Measurements from ENCODE around the gene DOC2A.

DOC2A gene

DNA sequence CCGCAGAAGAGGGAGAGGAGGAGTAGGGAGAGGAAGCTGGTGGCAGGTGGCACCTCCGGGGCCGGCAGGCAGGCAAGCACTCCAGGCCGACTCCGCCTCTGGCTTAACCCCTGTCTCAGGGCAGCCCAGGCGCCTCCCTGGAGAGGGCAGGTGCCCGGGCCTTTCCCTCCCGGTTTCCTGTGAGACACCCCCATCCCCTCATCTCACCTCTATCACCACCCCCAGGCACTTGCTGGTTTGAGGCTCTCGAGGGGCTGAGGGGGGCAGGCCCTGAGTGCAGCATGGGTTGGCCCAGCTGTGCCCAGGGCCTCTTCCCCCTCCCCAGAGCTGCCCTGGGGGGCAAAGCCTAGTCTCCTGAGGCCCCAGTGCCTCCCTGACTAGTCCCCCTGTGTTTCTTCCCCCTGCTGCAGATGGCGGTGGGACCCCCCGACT, 6.0 kb downstream of the DOC2A start:
- TF ChIP-seq, protein P1, sequence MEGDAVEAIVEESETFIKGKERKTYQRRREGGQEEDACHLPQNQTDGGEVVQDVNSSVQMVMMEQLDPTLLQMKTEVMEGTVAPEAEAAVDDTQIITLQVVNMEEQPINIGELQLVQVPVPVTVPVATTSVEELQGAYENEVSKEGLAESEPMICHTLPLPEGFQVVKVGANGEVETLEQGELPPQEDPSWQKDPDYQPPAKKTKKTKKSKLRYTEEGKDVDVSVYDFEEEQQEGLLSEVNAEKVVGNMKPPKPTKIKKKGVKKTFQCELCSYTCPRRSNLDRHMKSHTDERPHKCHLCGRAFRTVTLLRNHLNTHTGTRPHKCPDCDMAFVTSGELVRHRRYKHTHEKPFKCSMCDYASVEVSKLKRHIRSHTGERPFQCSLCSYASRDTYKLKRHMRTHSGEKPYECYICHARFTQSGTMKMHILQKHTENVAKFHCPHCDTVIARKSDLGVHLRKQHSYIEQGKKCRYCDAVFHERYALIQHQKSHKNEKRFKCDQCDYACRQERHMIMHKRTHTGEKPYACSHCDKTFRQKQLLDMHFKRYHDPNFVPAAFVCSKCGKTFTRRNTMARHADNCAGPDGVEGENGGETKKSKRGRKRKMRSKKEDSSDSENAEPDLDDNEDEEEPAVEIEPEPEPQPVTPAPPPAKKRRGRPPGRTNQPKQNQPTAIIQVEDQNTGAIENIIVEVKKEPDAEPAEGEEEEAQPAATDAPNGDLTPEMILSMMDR (IDR thresholded peaks at IDR 0.05; ENCODE audit: low read depth, low read length, poor library complexity, severe bottlenecking) = no peak
- no peak for TF ChIP-seq EZH2phosphoT487 (IDR thresholded peaks at IDR 0.05; ENCODE audit: borderline replicate concordance, low read length)
- Histone ChIP-seq H4K20me1 (ENCODE audit: control insufficient read depth, insufficient read depth, low read depth, low read length) (no peaks in the 10 kb centered on the region), H3K4me3 (ENCODE audit: low read length) (no peak overlapping the region), H3K36me3 (ENCODE audit: control insufficient read depth, low read length) (peaks cover 36% of the 10 kb centered on the region), H3K9me3 (ENCODE audit: control insufficient read depth, insufficient read depth, low read length) (no peaks in the 10 kb centered on the region), H3K27me3 (ENCODE audit: control insufficient read depth, low read length) (peaks cover 8% of the 10 kb centered on the region), H3K79me2 (ENCODE audit: control insufficient read depth, low read length) (no peaks in the 10 kb centered on the region), H3K4me1 (ENCODE audit: control insufficient read depth, low read length) (no peaks in the 10 kb centered on the region), H3K27ac (ENCODE audit: low read depth, low read length) (no peak overlapping the region), H3K9me2 (replicated peaks; ENCODE audit: control insufficient read depth, low read length) (no peaks in the 10 kb centered on the region), H3F3A (ENCODE audit: control insufficient read depth, insufficient read depth) (no peaks in the 10 kb centered on the region), H3K4me2 (ENCODE audit: low read length) (no peak overlapping the region)

DNA sequence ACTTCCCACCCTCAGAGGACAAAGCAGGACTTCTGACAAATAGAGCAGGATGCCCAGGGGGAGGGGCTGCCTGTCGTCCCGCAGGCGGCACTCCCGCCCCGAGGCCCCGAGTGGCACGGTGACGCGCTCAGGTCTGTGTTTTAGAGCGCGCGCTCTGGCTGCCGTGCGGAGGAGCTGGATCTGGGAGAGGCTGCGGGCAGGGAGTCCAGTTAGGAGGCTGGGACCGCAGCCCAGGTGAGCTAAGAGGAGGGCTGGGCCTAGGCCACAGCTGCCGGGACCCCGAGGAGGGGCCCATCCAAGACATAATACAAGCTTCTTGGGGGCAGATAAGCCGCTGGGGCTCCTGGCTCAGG, 6.4 kb downstream of the DOC2A start:
- Histone ChIP-seq H3K4me2 (ENCODE audit: low read length) (no peak overlapping the region), H3K36me3 (ENCODE audit: control insufficient read depth, low read length) (peaks cover 40% of the 10 kb centered on the region), H3K9me2 (replicated peaks; ENCODE audit: control insufficient read depth, low read length) (no peaks in the 10 kb centered on the region), H3F3A (ENCODE audit: control insufficient read depth, insufficient read depth) (no peaks in the 10 kb centered on the region), H3K9me3 (ENCODE audit: control insufficient read depth, insufficient read depth, low read length) (no peaks in the 10 kb centered on the region), H4K20me1 (ENCODE audit: control insufficient read depth, insufficient read depth, low read depth, low read length) (no peaks in the 10 kb centered on the region), H3K4me3 (ENCODE audit: low read length) (no peak overlapping the region), H3K27me3 (ENCODE audit: control insufficient read depth, low read length) (peaks cover 4% of the 10 kb centered on the region; the same call in 1 of the 2 replicates), H3K27ac (ENCODE audit: low read depth, low read length) (no peak overlapping the region), H3K79me2 (ENCODE audit: control insufficient read depth, low read length) (no peaks in the 10 kb centered on the region), H3K4me1 (ENCODE audit: control insufficient read depth, low read length) (no peaks in the 10 kb centered on the region)
- TF ChIP-seq EZH2phosphoT487 (IDR thresholded peaks at IDR 0.05; ENCODE audit: borderline replicate concordance, low read length) = no peak
- TF ChIP-seq, protein P1 (IDR thresholded peaks at IDR 0.05; ENCODE audit: low read depth, low read length, poor library complexity, severe bottlenecking) = no peak

DNA sequence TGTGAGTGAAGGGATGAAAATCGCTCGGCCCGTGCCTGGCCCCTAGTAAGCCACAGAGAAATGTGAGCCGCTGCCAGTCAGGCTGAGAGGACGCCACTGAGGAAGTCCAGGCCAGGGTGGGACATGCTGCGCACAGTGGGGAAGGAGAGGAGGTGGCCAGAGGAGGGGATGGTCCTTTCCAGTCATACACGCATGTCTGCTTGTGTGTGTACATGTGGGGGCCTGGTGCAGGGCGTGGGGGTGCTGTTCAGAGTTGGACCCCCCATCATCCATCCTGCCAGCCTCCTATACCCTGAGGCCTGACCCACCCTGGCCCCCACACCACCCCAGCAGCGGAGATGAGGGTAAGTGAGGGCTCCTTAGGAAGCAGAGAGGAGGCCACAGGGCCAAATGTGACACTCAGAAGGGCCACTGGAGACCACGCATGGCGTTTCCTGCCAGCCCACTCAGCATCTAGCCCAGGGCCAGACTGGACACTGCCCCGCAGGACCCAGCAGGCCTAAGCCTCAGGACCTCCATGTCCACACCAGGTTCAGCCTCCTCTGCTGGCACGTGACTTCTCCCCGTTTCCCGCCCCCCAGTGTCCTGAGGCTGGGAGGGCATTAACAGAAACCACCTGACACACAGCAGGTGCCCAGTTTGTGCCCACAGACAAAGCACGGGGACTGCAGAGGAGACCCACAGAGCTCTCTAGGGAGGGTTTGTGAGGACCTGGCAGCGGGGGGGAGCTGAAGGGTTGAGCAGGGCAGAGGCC, 7.0 kb downstream of the DOC2A start:
- H3K36me3 ChIP-seq (ENCODE audit: control insufficient read depth, low read length) = peaks cover 46% of the 10 kb centered on the region

More for the DNA sequence above, 7.0 kb downstream of the DOC2A start:
- H3K27me3 ChIP-seq (ENCODE audit: control insufficient read depth, low read length) = no peaks in the 10 kb centered on the region
- no peaks in the 10 kb centered on the region for H3K9me2 ChIP-seq (replicated peaks; ENCODE audit: control insufficient read depth, low read length)
- H3K79me2 ChIP-seq (ENCODE audit: control insufficient read depth, low read length) = no peaks in the 10 kb centered on the region; the same call in 1 of the 2 replicates
- H3K4me3 ChIP-seq (ENCODE audit: low read length) = no peak overlapping the region
- H3K4me1 ChIP-seq (ENCODE audit: control insufficient read depth, low read length) = no peaks in the 10 kb centered on the region
- no peak for TF ChIP-seq EZH2phosphoT487 (IDR thresholded peaks at IDR 0.05; ENCODE audit: borderline replicate concordance, low read length)
- TF ChIP-seq, protein P1 (IDR thresholded peaks at IDR 0.05; ENCODE audit: low read depth, low read length, poor library complexity, severe bottlenecking) = no peak
- H3K4me2 ChIP-seq (ENCODE audit: low read length) = no peak overlapping the region
- H4K20me1 ChIP-seq (ENCODE audit: control insufficient read depth, insufficient read depth, low read depth, low read length) = no peaks in the 10 kb centered on the region
- no peaks in the 10 kb centered on the region for H3F3A ChIP-seq (ENCODE audit: control insufficient read depth, insufficient read depth)
- no peak overlapping the region for H3K27ac ChIP-seq (ENCODE audit: low read depth, low read length)
- no peaks in the 10 kb centered on the region for H3K9me3 ChIP-seq (ENCODE audit: control insufficient read depth, insufficient read depth, low read length)
